Mucosa of rectum (tissue), 2 donors: Measurements from ENCODE around the gene CDK5R1.

Experiments used
- H3K27ac ChIP-seq, 2 donors: one replicate each; pipeline ENCODE4 v1.7.0; 2013; ENCODE audit warnings: inconsistent platforms in 2 of 2, low read depth in 2 of 2, low read length in 2 of 2
- H3K27me3 ChIP-seq, 2 donors: one replicate each; pipeline ENCODE4 v1.7.0; 2013; ENCODE audit warnings: low read length in 2 of 2; ENCODE audit not compliant: control insufficient read depth in 2 of 2, insufficient read depth in 2 of 2
- H3K36me3 ChIP-seq, 2 donors: one replicate each; pipeline ENCODE4 v1.7.0; 2013; ENCODE audit warnings: low read length in 2 of 2; ENCODE audit not compliant: control insufficient read depth in 2 of 2, insufficient read depth in 2 of 2
- H3K4me1 ChIP-seq, 2 donors: one replicate each; pipeline ENCODE4 v1.7.0; 2013; ENCODE audit warnings: low read length in 2 of 2, mild to moderate bottlenecking in 1 of 2; ENCODE audit not compliant: control insufficient read depth in 2 of 2, insufficient read depth in 2 of 2
- H3K4me3 ChIP-seq, 2 donors: one replicate each; pipeline ENCODE4 v1.7.0; 2013; ENCODE audit warnings: low read length in 2 of 2
- H3K9ac ChIP-seq, 2 donors: one replicate each; pipeline ENCODE4 v1.7.0; 2013; ENCODE audit warnings: low read length in 2 of 2, low read depth in 1 of 2, mild to moderate bottlenecking in 1 of 2
- H3K9me3 ChIP-seq, 2 donors: one replicate each; pipeline ENCODE4 v1.7.0; 2013; ENCODE audit warnings: low read length in 2 of 2; ENCODE audit not compliant: control insufficient read depth in 2 of 2
- donor health status: healthy.
- donor health status: Normal muscosa, but diverticular disease.

Gene CDK5R1

DNA sequence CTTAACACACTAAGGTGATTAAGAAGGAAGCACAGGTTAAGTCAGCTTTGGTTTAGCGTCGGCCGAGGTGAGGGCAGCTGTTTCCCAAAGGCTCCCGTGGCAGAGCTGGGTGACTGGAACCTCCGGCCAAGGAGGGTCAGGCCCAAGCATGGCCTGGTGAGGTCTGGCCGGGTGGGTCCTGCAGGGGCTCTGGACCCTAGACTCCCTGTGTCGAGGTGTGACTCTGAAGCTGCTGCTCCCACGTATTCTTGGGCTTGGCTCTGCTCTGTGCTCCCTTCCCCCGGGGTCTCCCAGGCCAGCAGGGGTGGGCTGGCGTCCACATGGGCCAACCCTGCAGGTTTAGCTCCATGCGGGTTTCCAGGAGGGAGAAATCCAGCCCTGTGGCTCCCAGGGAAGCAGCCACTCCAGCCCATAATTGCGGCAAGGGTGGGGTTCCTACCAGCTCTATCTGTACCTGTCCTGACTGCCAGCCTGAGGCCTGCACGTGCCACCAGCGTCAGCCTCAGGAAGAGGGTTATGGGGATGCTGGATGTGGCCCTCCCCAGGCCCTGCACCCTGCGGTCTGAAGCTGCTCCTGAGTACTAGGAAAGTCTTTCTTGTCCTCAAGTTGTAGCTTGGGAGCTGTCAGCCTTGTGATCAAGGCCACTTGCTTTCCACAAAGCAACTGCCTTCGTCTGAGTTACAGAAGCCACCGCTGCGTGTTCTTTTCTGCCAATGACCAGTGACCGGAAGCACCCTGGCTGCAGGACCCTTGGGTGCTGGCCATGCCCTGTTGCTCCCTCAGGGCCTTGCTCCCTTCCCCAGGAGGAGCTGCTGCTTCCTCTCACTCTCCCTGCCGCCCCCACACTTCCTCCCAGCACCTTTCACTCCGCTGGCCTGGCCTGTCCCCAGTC is 4.8 kb downstream of the CDK5R1 start:
- no peaks in the 10 kb centered on the region for H3K27me3 ChIP-seq
- no peak overlapping the region for H3K27ac ChIP-seq
- H3K9ac ChIP-seq, result no peak overlapping the region
- no peak overlapping the region for H3K4me3 ChIP-seq
- peaks cover 13 to 14% of the 10 kb centered on the region in 2 donors for H3K36me3 ChIP-seq
- H3K9me3 ChIP-seq, result no peaks in the 10 kb centered on the region
- peaks cover 9 to 12% of the 10 kb centered on the region in 2 donors for H3K4me1 ChIP-seq

DNA sequence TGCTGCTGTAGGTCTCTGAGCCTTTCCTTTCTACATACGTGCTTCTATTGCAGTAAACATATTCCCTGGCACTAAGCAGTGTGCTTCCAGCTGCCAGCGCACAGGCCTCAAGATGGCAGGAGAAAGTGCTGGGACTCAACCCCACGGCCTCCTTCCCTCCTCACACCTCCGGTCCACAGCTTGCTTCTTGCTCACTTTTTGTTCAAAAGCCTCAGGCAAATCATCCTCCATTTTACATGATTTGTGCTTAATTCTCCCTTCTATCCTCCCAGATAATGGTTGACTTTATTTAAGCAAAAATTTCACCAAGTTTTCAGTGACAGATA is 5.4 kb downstream of the CDK5R1 start:
- Histone ChIP-seq H3K27me3 (no peaks in the 10 kb centered on the region), H3K4me3 (no peak overlapping the region), H3K36me3 (peaks cover 13 to 14% of the 10 kb centered on the region in 2 donors), H3K9me3 (no peaks in the 10 kb centered on the region), H3K4me1 (peaks cover 9 to 12% of the 10 kb centered on the region in 2 donors), H3K27ac (no peak overlapping the region), H3K9ac (no peak overlapping the region)

DNA sequence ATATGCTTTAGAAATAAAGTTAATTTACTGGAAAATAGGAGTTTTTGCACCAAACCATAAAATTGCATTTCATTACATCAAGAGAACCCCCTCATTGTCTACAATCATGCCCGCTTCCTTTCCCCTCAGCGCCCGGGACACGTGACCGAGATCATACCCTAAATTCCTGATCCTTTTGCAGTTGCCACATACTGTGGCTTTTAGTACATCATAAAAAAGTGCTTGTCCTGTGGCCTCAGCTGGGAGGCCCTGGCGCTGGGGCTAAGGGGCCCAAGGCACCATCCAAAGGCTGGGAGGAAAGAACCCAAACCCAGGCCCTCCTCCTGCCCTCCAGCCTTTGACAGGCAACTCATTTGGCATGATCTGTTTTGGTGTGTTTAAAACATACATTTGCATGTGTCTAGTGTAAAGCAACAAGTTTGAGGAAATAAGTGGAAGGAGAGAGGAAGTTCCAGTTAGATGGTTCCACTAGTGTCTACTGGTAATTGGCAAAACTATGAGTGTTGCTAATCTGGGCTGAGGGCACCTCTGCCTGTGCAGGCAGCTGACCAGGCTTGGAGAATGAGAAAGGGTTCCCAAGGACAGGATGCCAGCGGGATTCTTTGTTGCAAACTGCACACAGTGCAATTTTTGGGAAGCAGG is 6.0 kb downstream of the CDK5R1 start:
- Histone ChIP-seq H3K27me3 (no peaks in the 10 kb centered on the region), H3K4me3 (no peak overlapping the region), H3K36me3 (peaks cover 13 to 14% of the 10 kb centered on the region in 2 donors), H3K27ac (no peak overlapping the region), H3K9ac (no peak overlapping the region), H3K4me1 (peaks cover 5 to 8% of the 10 kb centered on the region in 2 donors), H3K9me3 (no peaks in the 10 kb centered on the region)

GRCh38 chr17:32493571-32493970 is 6.8 kb downstream of the CDK5R1 start:
- Histone ChIP-seq H3K4me1 (peaks cover 3 to 5% of the 10 kb centered on the region in 2 donors), H3K36me3 (peaks cover 13 to 14% of the 10 kb centered on the region in 2 donors), H3K9ac (no peak overlapping the region), H3K4me3 (no peak overlapping the region), H3K27me3 (no peaks in the 10 kb centered on the region), H3K27ac (no peak overlapping the region), H3K9me3 (no peaks in the 10 kb centered on the region)

- Histone ChIP-seq H3K4me3 (no peak overlapping the region), H3K4me1 (peaks cover 3 to 5% of the 10 kb centered on the region in 2 donors), H3K27me3 (no peaks in the 10 kb centered on the region), H3K27ac (no peak overlapping the region), H3K36me3 (peaks cover 13 to 14% of the 10 kb centered on the region in 2 donors), H3K9ac (no peak overlapping the region), H3K9me3 (no peaks in the 10 kb centered on the region)
Observed at GRCh38 chr17:32493976-32494513, 7.3 kb downstream of the CDK5R1 start.

DNA sequence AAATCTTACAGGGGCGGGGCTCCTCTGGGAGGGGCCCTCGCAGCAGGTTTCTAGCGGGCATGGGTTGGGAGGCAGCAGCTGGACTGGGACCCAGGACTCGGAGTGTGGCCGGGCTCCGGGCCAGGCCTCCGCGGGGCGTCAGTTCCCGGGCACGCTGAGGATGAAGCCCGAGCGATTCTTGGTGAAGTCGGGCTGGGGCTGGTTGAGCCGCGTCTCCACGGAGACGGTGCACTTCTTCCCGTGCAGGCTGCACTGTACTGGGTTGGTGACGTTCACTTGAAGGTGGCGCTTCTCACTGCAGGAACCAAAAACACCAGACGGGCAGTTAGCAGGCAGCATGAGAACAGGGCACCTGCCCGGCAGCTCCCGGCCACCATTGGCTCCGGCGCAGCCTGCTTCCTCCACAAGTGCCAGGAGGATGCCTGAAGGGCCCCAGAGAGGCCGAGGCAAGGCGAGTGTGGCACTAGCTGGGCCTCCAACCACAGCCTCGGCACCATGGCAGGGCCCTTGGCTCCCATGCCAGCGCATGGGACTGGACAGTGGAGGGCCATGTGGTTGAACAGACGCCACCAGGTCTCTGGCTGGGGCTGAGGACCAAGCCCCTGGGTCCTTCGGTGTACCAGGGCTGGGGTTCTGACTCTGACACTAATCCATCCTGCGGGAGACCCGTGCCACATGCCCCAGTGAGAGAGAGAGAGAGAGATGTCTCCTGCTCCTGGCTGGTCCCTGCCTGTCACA is 8.0 kb downstream of the CDK5R1 start:
- no peak overlapping the region for H3K4me3 ChIP-seq
- no peak overlapping the region for H3K27ac ChIP-seq
- no peaks in the 10 kb centered on the region for H3K27me3 ChIP-seq
- H3K9ac ChIP-seq, result no peak overlapping the region
- peaks cover 13 to 14% of the 10 kb centered on the region in 2 donors for H3K36me3 ChIP-seq
- peaks cover 3 to 5% of the 10 kb centered on the region in 2 donors for H3K4me1 ChIP-seq
- H3K9me3 ChIP-seq, result no peaks in the 10 kb centered on the region

DNA sequence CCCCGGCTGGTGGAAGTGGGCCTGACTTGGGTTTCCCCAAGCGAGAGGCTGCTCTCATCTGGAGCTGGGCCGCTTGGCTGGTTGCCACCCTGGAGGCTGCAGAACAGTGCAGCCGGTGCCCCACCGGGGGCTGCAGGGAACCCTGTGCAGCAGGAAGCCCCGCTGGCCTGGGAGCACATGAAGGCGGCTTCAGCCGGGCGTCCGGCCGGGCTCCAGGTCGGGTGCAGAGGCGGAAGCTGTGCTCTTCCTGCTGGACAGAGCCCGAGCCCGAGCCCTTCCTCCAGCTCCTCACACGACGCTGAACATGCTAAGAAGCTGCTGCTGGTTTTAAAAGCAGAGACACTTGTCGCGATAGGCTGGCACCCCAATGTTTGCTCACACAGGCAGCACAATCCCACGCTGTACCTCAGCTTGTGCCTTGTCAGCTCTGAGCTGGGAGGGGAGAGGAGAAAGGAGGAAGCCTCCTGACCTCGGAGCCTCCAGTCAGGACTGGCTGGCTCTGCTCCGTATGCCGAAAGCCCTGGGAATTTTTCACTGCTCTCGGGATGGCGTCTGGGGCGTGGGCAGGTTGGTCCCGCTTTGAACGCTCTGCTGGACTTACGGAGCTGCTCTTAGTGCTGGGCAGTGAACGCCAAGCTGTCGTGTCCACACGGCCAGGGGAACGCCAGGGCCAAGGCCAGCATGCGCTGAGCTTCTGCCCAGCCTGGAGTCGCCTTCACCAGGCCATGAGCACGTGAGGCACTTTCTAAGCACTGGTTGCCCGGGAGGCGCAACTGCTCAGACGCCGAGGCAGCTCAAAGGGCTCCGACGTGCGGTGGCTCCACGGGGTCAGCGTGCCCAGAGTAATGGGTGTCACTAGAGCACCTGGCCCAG is 8.8 kb downstream of the CDK5R1 start:
- peaks cover 14 to 15% of the 10 kb centered on the region in 2 donors for H3K36me3 ChIP-seq
- no peak overlapping the region for H3K27ac ChIP-seq
- no peaks in the 10 kb centered on the region for H3K9me3 ChIP-seq
- H3K27me3 ChIP-seq, result no peaks in the 10 kb centered on the region
- no peak overlapping the region for H3K4me3 ChIP-seq
- peaks cover 3 to 5% of the 10 kb centered on the region in 2 donors for H3K4me1 ChIP-seq
- no peak overlapping the region for H3K9ac ChIP-seq

DNA sequence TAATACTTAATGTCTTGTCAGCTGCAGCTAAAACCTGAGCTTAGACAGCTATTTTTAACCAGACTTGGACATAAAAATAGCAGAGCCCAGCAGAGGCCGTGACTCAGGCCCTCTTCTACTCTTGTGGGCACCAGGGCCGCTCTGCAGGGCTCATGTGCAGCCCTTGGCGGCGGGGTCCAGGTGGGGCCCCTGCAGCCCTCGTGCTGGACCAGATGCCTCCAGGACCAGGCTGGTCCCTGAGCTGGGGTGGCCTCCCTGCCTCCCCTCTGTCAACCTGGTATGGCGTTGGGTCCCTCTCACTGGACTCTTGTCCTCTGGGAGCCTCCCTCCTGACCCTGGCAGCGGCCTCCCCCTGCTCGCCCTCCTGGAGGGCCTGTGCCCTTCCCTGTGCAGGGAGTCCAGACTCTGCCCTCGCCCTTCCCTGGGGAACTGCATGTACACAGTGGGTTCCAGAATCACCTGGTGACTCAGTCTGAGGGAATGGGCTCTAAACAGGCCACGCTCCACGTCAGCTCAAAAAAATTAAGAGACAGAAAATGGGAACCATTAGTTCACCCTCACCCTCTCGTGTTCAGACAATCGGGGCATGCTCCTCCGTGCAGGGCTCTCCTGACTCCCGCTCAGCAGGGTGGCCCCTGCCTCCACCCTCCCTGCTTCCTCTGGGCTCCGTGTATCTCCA is 9.7 kb downstream of the CDK5R1 start:
- Histone ChIP-seq H3K4me1 (peaks cover 3 to 5% of the 10 kb centered on the region in 2 donors), H3K9me3 (no peaks in the 10 kb centered on the region), H3K9ac (no peak overlapping the region), H3K36me3 (peaks cover 14 to 15% of the 10 kb centered on the region in 2 donors), H3K27ac (no peak overlapping the region), H3K27me3 (no peaks in the 10 kb centered on the region), H3K4me3 (no peak overlapping the region)
